H1 (cell line): ENCODE data around the gene TBC1D26. TPM values are rescaled to one million over a fixed set of nuclear protein-coding genes. Genes with fewer than 3 reads are reported as not detected.

Experiments used
- CTCF ChIA-PET: fragments of 300-600 bp; sonication (Branson Sonifier 250); formaldehyde crosslinking; loops from one replicate; lab custom pipeline; 2021; ENCODE audit not compliant: partially characterized antibody; lab: Charles Lee
- POLR2A ChIA-PET: fragments of 300-600 bp; sonication (Branson Sonifier 250); formaldehyde crosslinking; loops from one replicate; lab custom pipeline; 2021; ENCODE audit warnings: inconsistent platforms; ENCODE audit not compliant: partially characterized antibody; lab: Charles Lee
- DNase-seq, 2 experiments: peaks; one replicate each; pipeline versions ENCODE4 v3.0.0 to v3.0.0-alpha.2; 2010 to 2022; ENCODE audit warnings: low spot score in 2 of 2, low read depth in 1 of 2, mixed read lengths in 1 of 2
- FAIRE-seq: peaks from 2 replicates; lab custom pipeline; 2011; peaks lifted over from hg19 to GRCh38; lab: Jason Lieb, UNC
- H2AFZ ChIP-seq: 2 replicates; pipeline ENCODE4 v1.8.1; 2012; ENCODE audit warnings: low read length, inconsistent platforms
- H2AK5ac ChIP-seq: 2 replicates; pipeline ENCODE4 v1.6.1; 2013; ENCODE audit warnings: low read depth, low read length
- H2BK120ac ChIP-seq: replicated peaks from 2 replicates; pipeline ENCODE3; 2013; ENCODE audit warnings: low read depth, low read length, inconsistent platforms
- H2BK12ac ChIP-seq: 2 replicates; pipeline ENCODE4 v1.6.1; 2013; ENCODE audit warnings: low read depth, low read length
- H2BK15ac ChIP-seq: 2 replicates; pipeline ENCODE4 v1.6.1; 2013; ENCODE audit warnings: low read length
- H2BK20ac ChIP-seq: 2 replicates; pipeline ENCODE4 v1.6.1; 2013; ENCODE audit warnings: low read length
- H2BK5ac ChIP-seq: 2 replicates; pipeline ENCODE4 v1.6.1; 2013; ENCODE audit warnings: low read depth, low read length
- H3K14ac ChIP-seq: 2 replicates; pipeline ENCODE4 v1.6.1; 2013; ENCODE audit warnings: inconsistent platforms; ENCODE audit not compliant: insufficient read length
- H3K18ac ChIP-seq: 2 replicates; pipeline ENCODE4 v1.6.1; 2013; ENCODE audit warnings: low read length; ENCODE audit errors: extremely low read depth
- H3K23ac ChIP-seq: 2 replicates; pipeline ENCODE4 v1.6.1; 2013; ENCODE audit warnings: inconsistent platforms; ENCODE audit not compliant: insufficient read length
- H3K23me2 ChIP-seq: 2 replicates; pipeline ENCODE4 v1.6.1; 2013; ENCODE audit warnings: low read depth, low read length
- H3K27ac ChIP-seq: 2 replicates; pipeline ENCODE4 v1.6.1; 2011; ENCODE audit warnings: low read depth, low read length, inconsistent platforms
- H3K27me3 ChIP-seq, 4 experiments: replicated peaks in 1 of 4; 1 replicate in 1 of 4; 2 replicates in 3 of 4; pipeline versions ENCODE4 v1.6.1 to v1.8.1; 2011 to 2013; ENCODE audit warnings: low read length in 3 of 4, mild to moderate bottlenecking in 3 of 4, inconsistent platforms in 2 of 4, mixed read lengths in 2 of 4, moderate library complexity in 1 of 4; ENCODE audit not compliant: control insufficient read depth in 3 of 4, insufficient read depth in 3 of 4; ENCODE audit errors: extremely low read depth in 1 of 4
- H3K36me3 ChIP-seq, 4 experiments: 2 replicates each; pipeline versions ENCODE4 v1.6.1 to v1.8.1; 2011 to 2013; ENCODE audit warnings: mild to moderate bottlenecking in 4 of 4, low read length in 3 of 4, moderate library complexity in 2 of 4, control low read depth in 1 of 4, inconsistent platforms in 1 of 4; ENCODE audit not compliant: insufficient read depth in 4 of 4, control insufficient read depth in 2 of 4
- H3K4ac ChIP-seq: replicated peaks from 2 replicates; pipeline ENCODE3; 2013; ENCODE audit warnings: low read length, low read depth, mixed read lengths, inconsistent platforms; ENCODE audit not compliant: insufficient read length
- H3K4me1 ChIP-seq, 4 experiments: replicated peaks in 1 of 4; 1 replicate in 1 of 4; 2 replicates in 3 of 4; pipeline versions ENCODE4 v1.6.1 to v1.8.1; 2011 to 2013; ENCODE audit warnings: low read length in 3 of 4, inconsistent platforms in 2 of 4, mixed read lengths in 1 of 4; ENCODE audit not compliant: insufficient read depth in 4 of 4, control insufficient read depth in 3 of 4
- H3K4me2 ChIP-seq, 2 experiments: 2 replicates each; pipeline versions ENCODE4 v1.6.1 to v1.8.1; 2011 to 2013; ENCODE audit warnings: low read depth in 2 of 2, low read length in 2 of 2, control low read depth in 1 of 2, inconsistent platforms in 1 of 2, mild to moderate bottlenecking in 1 of 2; ENCODE audit not compliant: insufficient read depth in 1 of 2
- H3K4me3 ChIP-seq, 4 experiments: fragments of 200-600, 300-600 bp in 1 of 4; sonication (generic), shearing (Covaris generic), sonication (Bioruptor Twin) in 1 of 4; 2 replicates each; pipeline versions ENCODE4 v1.5.1 to v1.8.1; 2011 to 2016; ENCODE audit warnings: low read length in 4 of 4, low read depth in 3 of 4, control low read depth in 2 of 4, inconsistent platforms in 2 of 4, mild to moderate bottlenecking in 2 of 4, mixed read lengths in 1 of 4, moderate library complexity in 1 of 4; ENCODE audit not compliant: insufficient read depth in 2 of 4; ENCODE audit errors: extremely low read depth in 1 of 4
- H3K56ac ChIP-seq: replicated peaks from 2 replicates; pipeline ENCODE3; 2013; ENCODE audit warnings: low read depth, mild to moderate bottlenecking, mixed read lengths, low read length, inconsistent platforms; ENCODE audit not compliant: insufficient read length
- H3K79me1 ChIP-seq: 2 replicates; pipeline ENCODE4 v1.6.1; 2013; ENCODE audit warnings: low read depth, low read length, control low read depth
- H3K79me2 ChIP-seq, 2 experiments: 2 replicates each; pipeline versions ENCODE4 v1.6.1 to v1.8.1; 2012 to 2013; ENCODE audit warnings: low read length in 2 of 2, mild to moderate bottlenecking in 2 of 2, inconsistent platforms in 1 of 2; ENCODE audit not compliant: insufficient read depth in 2 of 2, control insufficient read depth in 1 of 2
- H3K9ac ChIP-seq, 4 experiments: replicated peaks in 1 of 4; 1 replicate in 1 of 4; 2 replicates in 3 of 4; pipeline versions ENCODE4 v1.6.1 to v1.8.1; 2011 to 2013; ENCODE audit warnings: low read depth in 3 of 4, low read length in 3 of 4, control low read depth in 2 of 4, mild to moderate bottlenecking in 2 of 4, moderate library complexity in 2 of 4, inconsistent platforms in 1 of 4; ENCODE audit errors: extremely low read depth in 1 of 4
- H3K9me3 ChIP-seq, 2 experiments: 2 replicates each; pipeline versions ENCODE4 v1.6.1 to v1.8.1; 2012 to 2013; ENCODE audit warnings: mild to moderate bottlenecking in 2 of 2, moderate library complexity in 2 of 2, control low read depth in 1 of 2, inconsistent platforms in 1 of 2, low read depth in 1 of 2, low read length in 1 of 2, mixed read lengths in 1 of 2; ENCODE audit not compliant: insufficient read depth in 2 of 2
- H4K20me1 ChIP-seq, 2 experiments: replicated peaks in 1 of 2; 2 replicates each; pipeline versions ENCODE3 to v1.8.1; 2011 to 2013; ENCODE audit warnings: inconsistent platforms in 2 of 2, low read length in 2 of 2, mild to moderate bottlenecking in 1 of 2; ENCODE audit not compliant: insufficient read depth in 2 of 2, control insufficient read depth in 1 of 2
- H4K5ac ChIP-seq: 2 replicates; pipeline ENCODE4 v1.6.1; 2013; ENCODE audit warnings: low read length, low read depth, mixed read lengths, inconsistent platforms; ENCODE audit not compliant: insufficient read length
- H4K8ac ChIP-seq: 2 replicates; pipeline ENCODE4 v1.8.0; 2013; ENCODE audit warnings: mild to moderate bottlenecking, moderate library complexity, low read length, inconsistent platforms; ENCODE audit not compliant: insufficient read depth; ENCODE audit errors: extremely low read depth
- H4K91ac ChIP-seq: replicated peaks from 2 replicates; pipeline ENCODE3; 2013; ENCODE audit warnings: low read length, mixed read lengths, inconsistent platforms; ENCODE audit not compliant: insufficient read length
- CHD2 ChIP-seq: IDR thresholded peaks from 2 replicates; pipeline ENCODE4 v1.6.1; 2012; ENCODE audit warnings: low read length, improper control_type of control experiment
- CREB1 ChIP-seq: IDR thresholded peaks from 2 replicates; pipeline ENCODE4 v1.6.1; 2012; ENCODE audit warnings: inconsistent platforms
- KDM1A ChIP-seq: fragments of 200-600, 300-600 bp; sonication (generic); IDR thresholded peaks from 2 replicates; pipeline ENCODE4 v1.7.1; 2016; ENCODE audit warnings: mild to moderate bottlenecking, low read length, borderline replicate concordance
- MAX ChIP-seq: IDR thresholded peaks from 2 replicates; pipeline ENCODE4 v1.6.1; 2012; ENCODE audit warnings: inconsistent platforms
- POU5F1 ChIP-seq: IDR thresholded peaks from 2 replicates; pipeline ENCODE4 v1.6.1; 2011; ENCODE audit warnings: low read depth, mild to moderate bottlenecking, low read length, moderate library complexity
- RFX5 ChIP-seq: IDR thresholded peaks from 2 replicates; pipeline ENCODE4 v1.6.1; 2011; ENCODE audit warnings: low read depth, low read length, improper control_type of control experiment, borderline replicate concordance
- SAP30 ChIP-seq: fragments of 300-600 bp; sonication (generic); IDR thresholded peaks from 2 replicates; pipeline ENCODE4 v1.7.1; 2012; ENCODE audit warnings: low read length, moderate library complexity, mild to moderate bottlenecking, inconsistent platforms; ENCODE audit not compliant: insufficient read depth, insufficient replicate concordance
- SP1 ChIP-seq: IDR thresholded peaks from 2 replicates; pipeline ENCODE4 v1.6.1; 2011; ENCODE audit warnings: low read depth, low read length
- WGBS, 2 experiments: shearing (Covaris generic) in 1 of 2; methylation state at CpG; one replicate each; pipeline versions ENCODE4 v1.1.6 to v1.1.7; 2013 to 2015; ENCODE audit warnings: low lambda C conversion rate in 2 of 2, mixed read lengths in 2 of 2, inconsistent platforms in 1 of 2, low coverage in 1 of 2, missing lambda C conversion rate in 1 of 2; ENCODE audit not compliant: insufficient replicate concordance in 2 of 2, insufficient coverage in 1 of 2, insufficient read length in 1 of 2; ENCODE audit errors: extremely low coverage in 1 of 2, missing lambda C conversion rate in 1 of 2; 5-methylcytosine and 5-hydroxymethylcytosine counted together
- polyA plus RNA-seq, 7 experiments: library from polyadenylated mRNA; depleted of rRNA in 3 of 7; stranded (reverse) in 5 of 7; unstranded in 2 of 7; fragments of >200 nt in 5 of 7; fragments of 200-250 nt in 2 of 7; gene quantifications; 1 replicate in 5 of 7; 2 replicates in 1 of 7; 4 replicates in 1 of 7; pipeline versions ENCODE4 v1.2.1 to v1.2.3, GENCODE V29; 2011 to 2013; ENCODE audit warnings: missing spikeins in 2 of 7, mixed read lengths in 2 of 7
- total RNA-seq: library from RNA; stranded (reverse); fragmentation: NEBNext Ultra II Directional; extraction: Animal tissue kit (Norgen Biotek cat#: 25700); gene quantifications from 2 replicates; pipeline ENCODE4 v1.2.1, GENCODE V29; 2021

The TBC1D26 gene
- total and polyA plus RNA-seq, 2 of the 8 experiments (the other 6 are each of a cell fraction or from before 2014, with no cell fraction given): 0.84 to 1.4 TPM

DNA sequence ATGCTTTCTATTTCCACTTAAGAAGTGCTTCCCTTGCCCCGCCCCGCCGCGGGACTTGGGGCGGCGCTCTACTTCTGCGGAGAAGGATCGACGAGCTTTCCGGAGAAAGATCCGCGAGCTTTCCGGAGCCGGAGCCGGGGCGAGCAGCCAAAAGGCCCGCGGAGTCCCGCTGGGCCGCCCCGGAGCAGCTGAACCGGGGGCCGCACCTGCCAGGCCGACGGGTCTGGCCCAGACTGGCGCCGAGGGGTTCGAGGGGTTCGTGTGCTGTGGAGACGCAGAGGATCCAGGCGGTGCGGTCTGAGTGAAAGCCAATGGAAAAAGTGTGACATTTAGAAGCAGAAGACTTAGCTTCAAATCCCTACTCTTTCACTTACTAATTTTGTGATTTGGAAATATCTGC lies 50.8 kb downstream of the TBC1D26 start:
- H3K36me3 ChIP-seq: no peaks in the 10 kb centered on the region
- no peaks in the 10 kb centered on the region for H3K27me3 ChIP-seq
- H3K56ac ChIP-seq: no peak overlapping the region
- ChIA-PET POLR2A (interaction anchor here (0.6 kb wide), 1 partner anchor 8 kb away, joined by 3 read pairs; no protein-coding TSS in a partner anchor), CTCF (no interaction called here)
- H3K4me3 ChIP-seq: no peak overlapping the region
- no peak overlapping the region for H2BK5ac ChIP-seq
- no peak overlapping the region for H3K4me2 ChIP-seq
- H2AFZ ChIP-seq: no peak overlapping the region
- no peak overlapping the region for H2AK5ac ChIP-seq
- no peak overlapping the region for H3K9ac ChIP-seq
- H4K5ac ChIP-seq: no peak overlapping the region
- H3K4me1 ChIP-seq: no peaks in the 10 kb centered on the region
- no peak overlapping the region for H4K8ac ChIP-seq
- no peak overlapping the region for H3K23ac ChIP-seq
- no peak for FAIRE-seq
- TF ChIP-seq SP1 (no peak), MAX (no peak), SAP30 (no peak), RFX5 (no peak), KDM1A (no peak), CREB1 (no peak), POU5F1 (no peak), CHD2 (no peak)
- TF ChIP-seq, all 59 proteins: peak for 0
- no peak for DNase-seq
- Histone ChIP-seq H3K79me2 (no peaks in the 10 kb centered on the region), H4K91ac (no peak overlapping the region), H3K4ac (no peak overlapping the region), H2BK15ac (no peak overlapping the region), H3K79me1 (no peaks in the 10 kb centered on the region), H3K9me3 (peaks cover 13 to 17% of the 10 kb centered on the region in 2 experiments), H3K27ac (no peak overlapping the region), H2BK120ac (no peak overlapping the region), H3K23me2 (no peaks in the 10 kb centered on the region; the same call in 1 of the 2 replicates), H3K14ac (no peak overlapping the region), H2BK20ac (no peak overlapping the region), H3K18ac (no peak overlapping the region), H4K20me1 (no peaks in the 10 kb centered on the region), H2BK12ac (no peak overlapping the region)
- 85% methylated on average over 22 of the region's 32 CpGs; no CpG with 5 or more reads in 1 of the 2 experiments for WGBS, 2 experiments
